HG02763 (cell line): Measurements from ENCODE around the gene C1orf185.
"Not testable (repeated sequence)": the region's sequence is repeated elsewhere in the genome, so short reads cannot be mapped to it uniquely, and the experiment has no call there.

Experiments
- ATAC-seq: cut with Tn5 transposase; IDR thresholded peaks from one replicate; pipeline ENCODE4 v1.9.1; 2021; ENCODE audit warnings: mild to moderate bottlenecking, moderate library complexity; ENCODE audit not compliant: unreplicated experiment

C1orf185 gene

GRCh38 chr1:51133045-51133444, 31.0 kb downstream of the C1orf185 start:
- ATAC-seq = no peak

- not testable (repeated sequence) for ATAC-seq
Observed at GRCh38 chr1:51137696-51138095, 35.7 kb downstream of the C1orf185 start.

GRCh38 chr1:51139474-51139873, 37.4 kb downstream of the C1orf185 start:
- ATAC-seq = no peak

- no peak for ATAC-seq
Observed at GRCh38 chr1:51147394-51147793, 45.4 kb downstream of the C1orf185 start.

- ATAC-seq = no peak
Observed at GRCh38 chr1:51154776-51155175, 52.7 kb downstream of the C1orf185 start.

- no peak for ATAC-seq
Observed at GRCh38 chr1:51156752-51157151, 54.7 kb downstream of the C1orf185 start.

GRCh38 chr1:51157395-51157794, 55.4 kb downstream of the C1orf185 start:
- no peak for ATAC-seq

- no peak for ATAC-seq
Observed at GRCh38 chr1:51158263-51158662, 56.2 kb downstream of the C1orf185 start.

- ATAC-seq = not testable (repeated sequence)
Observed at GRCh38 chr1:51162560-51162959, 60.5 kb downstream of the C1orf185 start.

- ATAC-seq = no peak
Observed at GRCh38 chr1:51165540-51165939, 63.5 kb downstream of the C1orf185 start.

GRCh38 chr1:51168266-51168845, 66.3 kb downstream of the C1orf185 start:
- ATAC-seq = no peak

- ATAC-seq = no peak
Observed at GRCh38 chr1:51168936-51169335, 66.9 kb downstream of the C1orf185 start.

GRCh38 chr1:51170342-51170741, 68.3 kb downstream of the C1orf185 start:
- no peak for ATAC-seq

- ATAC-seq = no peak
Observed at GRCh38 chr1:51172811-51173210, 70.8 kb downstream of the C1orf185 start.

- no peak for ATAC-seq
Observed at GRCh38 chr1:51175278-51175677, 73.2 kb downstream of the C1orf185 start.

- not testable (repeated sequence) for ATAC-seq
Observed at GRCh38 chr1:51177988-51178387, 76.0 kb downstream of the C1orf185 start.

- ATAC-seq = no peak
Observed at GRCh38 chr1:51188230-51188629, 86.2 kb downstream of the C1orf185 start.

- no peak for ATAC-seq
Observed at GRCh38 chr1:51189421-51190073, 87.5 kb downstream of the C1orf185 start.

- no peak for ATAC-seq
Observed at GRCh38 chr1:51190961-51191360, 88.9 kb downstream of the C1orf185 start.

GRCh38 chr1:51192213-51192843, 90.3 kb downstream of the C1orf185 start:
- ATAC-seq = no peak

GRCh38 chr1:51193564-51193963, 91.5 kb downstream of the C1orf185 start:
- ATAC-seq = no peak
